ENCODE data around the gene PTGS2. TPM values are rescaled to one million over a fixed set of nuclear protein-coding genes. Genes with fewer than 3 reads are reported as not detected.

PTGS2 gene
- 1 to 10 TPM in 2 of 4 donors, under 1 TPM in 2; 0.22 to 3.9 (median 1.2) TPM for polyA plus RNA-seq
- long read RNA-seq, donor 1, result 0 reads
- long read RNA-seq, donor 2, result 0 reads
- long read RNA-seq, donor 3, partial matches to known transcripts, result 0 of 1 reads
- long read RNA-seq, donor 3, other reads (novel, unspliced or antisense), result 0 of 1 reads
- long read RNA-seq, donor 4, result 0 reads
- long read RNA-seq, donor 5, result 0 reads
- long read RNA-seq, donor 6, full-length matches to known transcripts, result 2 of 2 reads
- long read RNA-seq, donor 6, partial matches to known transcripts, result 0 of 2 reads
- long read RNA-seq, donor 6, other reads (novel, unspliced or antisense), result 0 of 2 reads
- long read RNA-seq, donor 7, result 0 reads
- long read RNA-seq, donor 8, result 0 reads
- long read RNA-seq, donor 9, result 0 reads
- long read RNA-seq, donor 10, result 0 reads

DNA sequence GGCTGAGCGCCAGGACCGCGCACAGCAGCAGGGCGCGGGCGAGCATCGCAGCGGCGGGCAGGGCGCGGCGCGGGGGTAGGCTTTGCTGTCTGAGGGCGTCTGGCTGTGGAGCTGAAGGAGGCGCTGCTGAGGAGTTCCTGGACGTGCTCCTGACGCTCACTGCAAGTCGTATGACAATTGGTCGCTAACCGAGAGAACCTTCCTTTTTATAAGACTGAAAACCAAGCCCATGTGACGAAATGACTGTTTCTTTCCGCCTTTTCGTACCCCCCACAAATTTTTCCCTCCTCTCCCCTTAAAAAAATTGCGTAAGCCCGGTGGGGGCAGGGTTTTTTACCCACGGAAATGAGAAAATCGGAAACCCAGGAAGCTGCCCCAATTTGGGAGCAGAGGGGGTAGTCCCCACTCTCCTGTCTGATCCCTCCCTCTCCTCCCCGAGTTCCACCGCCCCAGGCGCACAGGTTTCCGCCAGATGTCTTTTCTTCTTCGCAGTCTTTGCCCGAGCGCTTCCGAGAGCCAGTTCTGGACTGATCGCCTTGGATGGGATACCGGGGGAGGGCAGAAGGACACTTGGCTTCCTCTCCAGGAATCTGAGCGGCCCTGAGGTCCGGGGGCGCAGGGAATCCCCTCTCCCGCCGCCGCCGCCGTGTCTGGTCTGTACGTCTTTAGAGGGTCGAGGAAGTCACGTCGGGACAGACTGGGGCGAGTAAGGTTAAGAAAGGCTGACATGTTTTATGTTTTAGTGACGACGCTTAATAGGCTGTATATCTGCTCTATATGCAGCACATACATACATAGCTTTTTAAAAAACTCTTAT, at the start of gene PTGS2:
Gene PTGS2, minus strand, starts transcription at position 179 of the 817 bp plus-strand sequence. Its CDS starts 133 bp downstream, at position 46.
- no peaks in the 10 kb centered on the region for H3K36me3 ChIP-seq (ENCODE audit: control insufficient read depth in 3 of 3, insufficient read depth in 2 of 3, low read depth in 1 of 3, low read length in 3 of 3)
- WGBS, 3 donors, result 0 to 1% (median 1%) methylated on average over 52 of the region's 52 CpGs
- peak within 1 kb of the TSS; percentile 31 to 66 (median 64) for H3K4me3 ChIP-seq (ENCODE audit: low read depth in 1 of 3, low read length in 3 of 3)
- DNase-seq (peak; percentile 75 to 86), FAIRE-seq (no peak)
- no peaks in the 10 kb centered on the region for H3K4me1 ChIP-seq (ENCODE audit: control insufficient read depth in 3 of 3, insufficient read depth in 2 of 3, low read depth in 1 of 3, low read length in 2 of 3)
- peak within 1 kb of the TSS in 2 of 3 donors; percentile 78 to 95 for H3K27ac ChIP-seq (ENCODE audit: low read depth in 1 of 3, low read length in 2 of 3)
- H3K27me3 ChIP-seq (ENCODE audit: control insufficient read depth in 3 of 3, insufficient read depth in 3 of 3, low read length in 3 of 3), result peaks cover 0 to 10% (median 2%) of the 10 kb centered on the region in 3 donors
- H3K9me3 ChIP-seq (ENCODE audit: control insufficient read depth in 2 of 2, insufficient read depth in 1 of 2, low read depth in 1 of 2, low read length in 1 of 2), result no peaks in the 10 kb centered on the region

DNA sequence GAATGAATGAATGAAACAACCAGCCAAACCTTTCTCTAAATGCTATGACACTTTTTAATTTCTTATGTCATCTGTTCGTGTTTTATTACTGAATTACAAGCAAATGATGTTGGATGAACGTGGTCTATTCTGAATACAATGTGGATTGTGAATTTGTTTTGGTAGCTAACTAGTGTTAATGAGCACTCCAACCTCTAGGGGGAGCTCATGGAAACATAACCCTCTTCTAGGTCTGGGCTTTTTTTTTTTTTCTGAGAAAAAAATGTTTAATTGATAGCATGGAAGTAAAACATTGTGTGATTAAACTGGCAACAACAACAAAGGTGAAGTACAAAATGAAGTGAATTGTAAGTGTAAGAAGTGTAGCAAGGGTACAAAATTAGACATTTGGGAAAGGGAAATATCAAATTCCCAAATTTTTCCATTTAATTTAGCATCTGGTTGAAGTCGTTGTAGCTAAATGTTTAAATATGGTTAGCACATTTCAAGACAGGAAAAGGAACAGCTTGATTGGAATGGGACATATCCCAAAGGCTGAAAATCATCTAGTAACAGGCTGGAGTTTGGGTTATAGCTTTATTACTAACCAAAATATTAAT, 42.6 kb upstream of the PTGS2 start:
- Histone ChIP-seq H3K27me3 (ENCODE audit: control insufficient read depth in 3 of 3, insufficient read depth in 3 of 3, low read length in 3 of 3) (no peaks in the 10 kb centered on the region), H3K9me3 (ENCODE audit: control insufficient read depth in 2 of 2, insufficient read depth in 1 of 2, low read depth in 1 of 2, low read length in 1 of 2) (no peaks in the 10 kb centered on the region), H3K36me3 (ENCODE audit: control insufficient read depth in 3 of 3, insufficient read depth in 2 of 3, low read depth in 1 of 3, low read length in 3 of 3) (no peaks in the 10 kb centered on the region), H3K4me3 (ENCODE audit: low read depth in 1 of 3, low read length in 3 of 3) (no peak overlapping the region), H3K4me1 (ENCODE audit: control insufficient read depth in 3 of 3, insufficient read depth in 2 of 3, low read depth in 1 of 3, low read length in 2 of 3) (no peaks in the 10 kb centered on the region), H3K27ac (ENCODE audit: low read depth in 1 of 3, low read length in 2 of 3) (no peak overlapping the region)
- WGBS, 3 donors, result 46 to 58% (median 54%) methylated on average over 3 of the region's 3 CpGs
- FAIRE-seq (peak; percentile 10), DNase-seq (peak; percentile 35 to 50)

DNA sequence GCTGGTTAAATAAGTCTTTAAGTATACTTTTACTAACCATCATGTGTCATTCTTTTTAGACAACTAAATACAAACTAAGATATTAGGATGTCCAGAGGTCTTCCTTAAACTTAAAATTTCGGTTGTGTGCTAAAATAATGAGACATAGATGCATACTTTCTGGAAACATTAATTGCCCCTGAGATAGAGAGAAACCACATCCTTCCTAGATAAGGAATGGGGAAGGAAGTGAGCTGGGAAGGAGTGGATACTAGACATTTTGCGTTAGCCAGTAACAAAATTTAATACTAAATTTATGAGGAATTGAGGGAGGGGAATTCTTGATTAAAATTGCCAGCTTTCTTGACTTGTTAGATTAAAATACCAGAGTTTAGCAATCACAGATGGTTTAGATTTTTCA, 37.1 kb upstream of the PTGS2 start:
- no peak overlapping the region for H3K27ac ChIP-seq (ENCODE audit: low read depth in 1 of 3, low read length in 2 of 3)
- no peaks in the 10 kb centered on the region for H3K9me3 ChIP-seq (ENCODE audit: control insufficient read depth in 2 of 2, insufficient read depth in 1 of 2, low read depth in 1 of 2, low read length in 1 of 2)
- no peaks in the 10 kb centered on the region for H3K36me3 ChIP-seq (ENCODE audit: control insufficient read depth in 3 of 3, insufficient read depth in 2 of 3, low read depth in 1 of 3, low read length in 3 of 3)
- WGBS, 3 donors, result 49 to 59% (median 55%) methylated on average over 2 of the region's 2 CpGs
- H3K27me3 ChIP-seq (ENCODE audit: control insufficient read depth in 3 of 3, insufficient read depth in 3 of 3, low read length in 3 of 3), result no peaks in the 10 kb centered on the region
- H3K4me1 ChIP-seq (ENCODE audit: control insufficient read depth in 3 of 3, insufficient read depth in 2 of 3, low read depth in 1 of 3, low read length in 2 of 3), result no peaks in the 10 kb centered on the region
- DNase-seq (no peak), FAIRE-seq (no peak)
- no peak overlapping the region for H3K4me3 ChIP-seq (ENCODE audit: low read depth in 1 of 3, low read length in 3 of 3)

DNA sequence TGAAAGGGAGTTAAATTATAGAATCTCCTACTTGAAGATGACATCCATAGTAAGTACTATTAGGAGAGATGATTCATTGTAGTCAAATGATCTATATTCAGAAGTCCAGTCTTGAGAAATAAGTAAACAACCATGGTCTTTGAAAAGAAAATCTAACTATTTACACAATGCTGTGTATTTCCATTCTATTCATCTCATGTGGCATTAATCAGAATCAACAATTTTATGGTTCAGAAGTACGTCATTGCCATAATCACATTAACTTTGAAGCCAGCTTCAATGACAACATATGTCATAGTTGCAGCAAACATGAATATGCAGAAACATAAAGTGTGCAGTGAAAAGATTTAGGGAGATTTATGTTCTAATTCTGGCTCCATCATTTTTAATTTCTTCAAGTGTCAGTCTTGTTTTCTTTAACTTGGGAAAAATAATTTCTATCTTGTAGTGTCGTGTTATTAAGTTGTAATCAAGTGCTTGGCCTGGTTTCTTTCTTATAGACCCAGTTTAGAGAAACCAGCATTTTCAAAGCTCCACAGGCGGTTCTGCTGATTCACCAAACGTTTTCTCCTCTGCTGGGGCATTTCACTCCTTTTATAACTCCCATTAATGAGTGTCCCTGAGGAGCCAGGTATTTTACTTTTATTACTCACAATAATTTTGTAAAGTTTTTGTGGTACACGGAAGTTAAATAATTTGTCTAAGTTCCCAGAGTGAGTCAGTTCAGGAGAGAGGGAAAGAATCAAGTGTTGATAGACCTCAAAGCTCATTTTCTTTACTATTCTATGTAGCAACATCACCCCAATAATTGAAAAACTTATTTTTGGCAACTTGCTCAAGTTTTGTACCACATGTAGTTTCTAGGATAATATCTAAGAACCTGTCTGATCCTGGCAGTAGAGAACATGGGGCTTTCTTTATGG, 35.9 kb upstream of the PTGS2 start:
- no peaks in the 10 kb centered on the region for H3K27me3 ChIP-seq (ENCODE audit: control insufficient read depth in 3 of 3, insufficient read depth in 3 of 3, low read length in 3 of 3)
- H3K9me3 ChIP-seq (ENCODE audit: control insufficient read depth in 2 of 2, insufficient read depth in 1 of 2, low read depth in 1 of 2, low read length in 1 of 2), result no peaks in the 10 kb centered on the region
- FAIRE-seq (no peak), DNase-seq (no peak)
- WGBS, 3 donors, result 59 to 69% (median 67%) methylated on average over 5 of the region's 5 CpGs
- H3K36me3 ChIP-seq (ENCODE audit: control insufficient read depth in 3 of 3, insufficient read depth in 2 of 3, low read depth in 1 of 3, low read length in 3 of 3), result no peaks in the 10 kb centered on the region
- no peak overlapping the region for H3K27ac ChIP-seq (ENCODE audit: low read depth in 1 of 3, low read length in 2 of 3)
- no peaks in the 10 kb centered on the region for H3K4me1 ChIP-seq (ENCODE audit: control insufficient read depth in 3 of 3, insufficient read depth in 2 of 3, low read depth in 1 of 3, low read length in 2 of 3)
- H3K4me3 ChIP-seq (ENCODE audit: low read depth in 1 of 3, low read length in 3 of 3), result no peak overlapping the region

GRCh38 chr1:186710696-186711095, 30.5 kb upstream of the PTGS2 start:
- no peak for FAIRE-seq
- no peaks in the 10 kb centered on the region for H3K27me3 ChIP-seq (ENCODE audit: control insufficient read depth in 3 of 3, insufficient read depth in 3 of 3, low read length in 3 of 3)
- no peak overlapping the region for H3K27ac ChIP-seq (ENCODE audit: low read depth in 1 of 3, low read length in 2 of 3)
- H3K4me3 ChIP-seq (ENCODE audit: low read depth in 1 of 3, low read length in 3 of 3), result no peak overlapping the region
- WGBS, 3 donors, result 78 to 82% (median 80%) methylated on average over 2 of the region's 2 CpGs
- no peak for DNase-seq
- H3K36me3 ChIP-seq (ENCODE audit: control insufficient read depth in 3 of 3, insufficient read depth in 2 of 3, low read depth in 1 of 3, low read length in 3 of 3), result no peaks in the 10 kb centered on the region
- H3K9me3 ChIP-seq (ENCODE audit: control insufficient read depth in 2 of 2, insufficient read depth in 1 of 2, low read depth in 1 of 2, low read length in 1 of 2), result no peaks in the 10 kb centered on the region
- H3K4me1 ChIP-seq (ENCODE audit: control insufficient read depth in 3 of 3, insufficient read depth in 2 of 3, low read depth in 1 of 3, low read length in 2 of 3), result no peaks in the 10 kb centered on the region

GRCh38 chr1:186708694-186709097, 28.5 kb upstream of the PTGS2 start:
- H3K36me3 ChIP-seq (ENCODE audit: control insufficient read depth in 3 of 3, insufficient read depth in 2 of 3, low read depth in 1 of 3, low read length in 3 of 3), result no peaks in the 10 kb centered on the region
- H3K4me1 ChIP-seq (ENCODE audit: control insufficient read depth in 3 of 3, insufficient read depth in 2 of 3, low read depth in 1 of 3, low read length in 2 of 3), result no peaks in the 10 kb centered on the region
- 73 to 85% (median 77%) methylated on average over 2 of the region's 2 CpGs for WGBS, 3 donors
- no peaks in the 10 kb centered on the region for H3K9me3 ChIP-seq (ENCODE audit: control insufficient read depth in 2 of 2, insufficient read depth in 1 of 2, low read depth in 1 of 2, low read length in 1 of 2)
- no peak overlapping the region for H3K4me3 ChIP-seq (ENCODE audit: low read depth in 1 of 3, low read length in 3 of 3)
- FAIRE-seq (peak; percentile 53), DNase-seq (no peak)
- H3K27me3 ChIP-seq (ENCODE audit: control insufficient read depth in 3 of 3, insufficient read depth in 3 of 3, low read length in 3 of 3), result no peaks in the 10 kb centered on the region
- no peak overlapping the region for H3K27ac ChIP-seq (ENCODE audit: low read depth in 1 of 3, low read length in 2 of 3)

GRCh38 chr1:186703209-186703766, 23.1 kb upstream of the PTGS2 start:
- no peaks in the 10 kb centered on the region for H3K36me3 ChIP-seq (ENCODE audit: control insufficient read depth in 3 of 3, insufficient read depth in 2 of 3, low read depth in 1 of 3, low read length in 3 of 3)
- 87 to 89% (median 88%) methylated on average over 8 of the region's 8 CpGs for WGBS, 3 donors
- no peak overlapping the region for H3K4me3 ChIP-seq (ENCODE audit: low read depth in 1 of 3, low read length in 3 of 3)
- no peak overlapping the region for H3K27ac ChIP-seq (ENCODE audit: low read depth in 1 of 3, low read length in 2 of 3)
- H3K4me1 ChIP-seq (ENCODE audit: control insufficient read depth in 3 of 3, insufficient read depth in 2 of 3, low read depth in 1 of 3, low read length in 2 of 3), result no peaks in the 10 kb centered on the region
- H3K27me3 ChIP-seq (ENCODE audit: control insufficient read depth in 3 of 3, insufficient read depth in 3 of 3, low read length in 3 of 3), result no peaks in the 10 kb centered on the region
- FAIRE-seq, result no peak
- H3K9me3 ChIP-seq (ENCODE audit: control insufficient read depth in 2 of 2, insufficient read depth in 1 of 2, low read depth in 1 of 2, low read length in 1 of 2), result no peaks in the 10 kb centered on the region
- no peak for DNase-seq
